PFSK-1 (cell line): ENCODE measurements around the gene NISCH.

Source experiments
- FOXP2 ChIP-seq: optimal IDR thresholded peaks from 2 replicates; pipeline ENCODE3; 2011; ENCODE audit warnings: borderline replicate concordance, control low read depth, inconsistent platforms; ENCODE audit not compliant: insufficient read depth; ENCODE audit errors: extremely low read length, extremely low read depth
- POLR2AphosphoS5 ChIP-seq: IDR thresholded peaks from 2 replicates; pipeline ENCODE4 v1.6.1; 2012; ENCODE audit warnings: low read depth, mild to moderate bottlenecking, control low read depth, low read length, moderate library complexity
- REST ChIP-seq, 2 experiments: IDR thresholded peaks; 2 replicates each; pipeline versions ENCODE4 v1.6.1 to v1.8.0; 2011 to 2012; ENCODE audit warnings: low read depth in 2 of 2, low read length in 2 of 2, control low read depth in 1 of 2, inconsistent platforms in 1 of 2, mild to moderate bottlenecking in 1 of 2, moderate library complexity in 1 of 2; ENCODE audit not compliant: insufficient read depth in 1 of 2
- SIN3A ChIP-seq: IDR thresholded peaks from 2 replicates; pipeline ENCODE4 v1.6.1; 2012; ENCODE audit warnings: mild to moderate bottlenecking, low read length, moderate library complexity, borderline replicate concordance; ENCODE audit not compliant: insufficient read depth
- TAF1 ChIP-seq: IDR thresholded peaks from 2 replicates; pipeline ENCODE4 v1.6.1; 2012; ENCODE audit warnings: low read length, control low read depth, borderline replicate concordance; ENCODE audit not compliant: insufficient read depth

The NISCH gene

GRCh38 chr3:52495777-52496602, 40.6 kb downstream of the NISCH start:
- TF ChIP-seq FOXP2 (no peak), TAF1 (no peak), REST (IDR thresholded peaks at IDR 0.05; ENCODE audit: insufficient read depth in 1 of 2, low read depth in 2 of 2, low read length in 2 of 2) (no peak), SIN3A (no peak), POLR2AphosphoS5 (no peak)

DNA sequence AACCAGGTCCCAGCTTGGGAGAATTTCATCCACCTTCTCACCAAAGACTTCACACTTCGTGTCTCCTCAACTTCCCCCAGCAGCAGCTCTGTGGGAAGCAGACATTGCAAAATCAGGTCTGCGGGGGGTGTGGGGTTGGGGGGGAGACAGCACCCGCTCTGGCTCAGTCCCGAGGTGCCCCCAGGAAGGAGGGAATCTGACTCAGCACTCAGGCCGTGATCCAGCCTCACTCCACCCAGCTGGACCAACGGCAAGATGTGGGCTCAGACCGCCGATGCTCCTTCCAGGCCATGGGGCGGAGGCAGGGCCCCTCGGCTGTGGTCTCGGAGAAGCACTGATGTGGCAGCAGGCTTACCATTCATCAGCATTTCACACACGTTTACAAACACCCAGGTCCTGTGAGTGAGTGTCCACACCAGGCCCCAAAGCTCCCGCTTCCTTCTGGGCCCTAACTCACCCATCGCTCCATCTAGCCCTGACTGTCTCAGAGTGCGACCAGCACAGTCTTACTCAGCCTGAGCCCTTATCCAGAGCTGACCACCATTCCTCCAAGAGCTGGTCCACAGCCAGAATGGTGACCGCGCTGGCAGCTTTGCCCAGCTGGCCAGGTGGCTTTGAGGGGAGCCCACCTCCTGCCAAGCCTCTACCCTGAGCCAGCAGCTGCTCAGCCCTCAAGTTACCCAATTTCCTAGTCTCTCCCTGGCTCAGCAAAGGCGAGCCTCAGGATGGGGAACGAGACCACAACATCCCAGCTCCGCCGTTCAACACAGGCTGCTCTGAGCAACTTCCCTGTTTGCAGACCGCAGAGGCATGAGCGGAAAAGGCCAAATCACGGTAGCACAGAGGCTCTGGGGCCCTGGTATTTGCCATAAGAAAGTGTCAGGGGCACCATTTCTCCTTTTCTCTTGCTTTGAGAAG, 43.0 kb downstream of the NISCH start:
- no peak for TF ChIP-seq FOXP2
- TF ChIP-seq REST (IDR thresholded peaks at IDR 0.05; ENCODE audit: insufficient read depth in 1 of 2, low read depth in 2 of 2, low read length in 2 of 2), result no peak
- no peak for TF ChIP-seq SIN3A
- no peak for TF ChIP-seq TAF1
- no peak for TF ChIP-seq POLR2AphosphoS5

- TF ChIP-seq POLR2AphosphoS5, result no peak
- no peak for TF ChIP-seq FOXP2
- no peak for TF ChIP-seq SIN3A
- TF ChIP-seq REST (IDR thresholded peaks at IDR 0.05; ENCODE audit: insufficient read depth in 1 of 2, low read depth in 2 of 2, low read length in 2 of 2), result no peak
- no peak for TF ChIP-seq TAF1
Observed at GRCh38 chr3:52501046-52501445, 45.6 kb downstream of the NISCH start.

DNA sequence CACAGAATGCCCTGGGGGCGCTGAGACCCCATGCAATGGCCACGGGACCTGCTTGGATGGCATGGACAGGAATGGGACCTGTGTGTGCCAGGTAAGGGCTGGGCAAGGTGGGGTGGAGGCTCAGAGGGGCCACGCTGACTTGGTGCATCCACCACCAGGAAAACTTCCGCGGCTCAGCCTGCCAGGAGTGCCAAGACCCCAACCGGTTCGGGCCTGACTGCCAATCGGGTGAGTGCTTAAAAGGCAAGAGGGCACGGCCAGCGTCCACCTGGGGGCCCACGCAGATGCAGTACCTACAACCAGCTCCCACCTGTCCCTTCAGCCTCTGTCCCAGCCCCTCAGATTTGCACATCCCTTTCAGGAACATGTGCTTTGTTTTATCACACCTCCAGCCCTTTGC, 46.6 kb downstream of the NISCH start:
- TF ChIP-seq FOXP2, result no peak
- TF ChIP-seq TAF1, result no peak
- TF ChIP-seq SIN3A, result no peak
- no peak for TF ChIP-seq POLR2AphosphoS5
- TF ChIP-seq REST (IDR thresholded peaks at IDR 0.05; ENCODE audit: insufficient read depth in 1 of 2, low read depth in 2 of 2, low read length in 2 of 2), result no peak
